CD4-positive, alpha-beta memory T cell (primary cell): ENCODE measurements around the gene IL4. TPM values are rescaled to one million over a fixed set of nuclear protein-coding genes. Genes with fewer than 3 reads are reported as not detected.
"Not testable (repeated sequence)": the region's sequence is repeated elsewhere in the genome, so short reads cannot be mapped to it uniquely, and the experiment has no call there.

ENCODE experiments used
- CTCF ChIA-PET: fragments of 350-600 bp; sonication (Branson Sonifier 250); formaldehyde crosslinking; loops from one replicate; lab custom pipeline; 2021; ENCODE audit warnings: inconsistent platforms; ENCODE audit not compliant: partially characterized antibody; lab: Charles Lee
- POLR2A ChIA-PET: fragments of 350-600 bp; sonication (Branson Sonifier 250); formaldehyde crosslinking; loops from one replicate; lab custom pipeline; 2021; ENCODE audit not compliant: partially characterized antibody; lab: Charles Lee
- DNase-seq, 5 donors: peaks; one replicate each; pipeline versions ENCODE4 v3.0.0 to v3.0.0-alpha.2; 2020 to 2022; ENCODE audit warnings: mixed read lengths in 1 of 5
- H3K27ac ChIP-seq: one replicate; pipeline ENCODE4 v1.7.0; 2013; ENCODE audit warnings: low read depth, low read length
- H3K27me3 ChIP-seq: 2 replicates; pipeline ENCODE4 v1.7.0; 2013; ENCODE audit warnings: mild to moderate bottlenecking, low read length, moderate library complexity; ENCODE audit not compliant: insufficient read depth
- H3K36me3 ChIP-seq: 2 replicates; pipeline ENCODE4 v1.7.0; 2013; ENCODE audit warnings: mild to moderate bottlenecking, low read length, moderate library complexity; ENCODE audit not compliant: insufficient read depth
- H3K4me1 ChIP-seq: 2 replicates; pipeline ENCODE4 v1.7.0; 2013; ENCODE audit warnings: mild to moderate bottlenecking, low read length, moderate library complexity; ENCODE audit not compliant: insufficient read depth
- H3K4me3 ChIP-seq, 2 donors: one replicate each; pipeline ENCODE4 v1.7.0; 2013; ENCODE audit warnings: low read length in 2 of 2, mild to moderate bottlenecking in 1 of 2
- H3K9me3 ChIP-seq, 2 donors: one replicate each; pipeline ENCODE4 v1.7.0; 2013; ENCODE audit warnings: low read length in 2 of 2, control low read depth in 1 of 2; ENCODE audit not compliant: control insufficient read depth in 1 of 2
- H3K27ac Mint-ChIP-seq, 7 donors: one replicate each; pipeline ENCODE4 v1.8.0; 2020 to 2021; ENCODE audit warnings: mixed read lengths in 7 of 7, mild to moderate bottlenecking in 6 of 7, inconsistent platforms in 3 of 7, moderate library complexity in 3 of 7
- H3K27me3 Mint-ChIP-seq, 2 donors: one replicate each; pipeline ENCODE4 v1.8.0; 2020 to 2021; ENCODE audit warnings: mixed read lengths in 2 of 2
- H3K36me3 Mint-ChIP-seq, 2 donors: one replicate each; pipeline ENCODE4 v1.8.0; 2020 to 2021; ENCODE audit warnings: mixed read lengths in 2 of 2, inconsistent platforms in 1 of 2, mild to moderate bottlenecking in 1 of 2
- H3K4me1 Mint-ChIP-seq, 4 donors: one replicate each; pipeline ENCODE4 v1.8.0; 2020 to 2021; ENCODE audit warnings: mixed read lengths in 4 of 4, mild to moderate bottlenecking in 1 of 4
- H3K4me3 Mint-ChIP-seq, 8 donors: one replicate each; pipeline ENCODE4 v1.8.0; 2020 to 2021; ENCODE audit warnings: mixed read lengths in 8 of 8, mild to moderate bottlenecking in 7 of 8, moderate library complexity in 6 of 8, inconsistent platforms in 3 of 8
- H3K9me3 Mint-ChIP-seq, 8 donors: one replicate each; pipeline ENCODE4 v1.8.0; 2020 to 2021; ENCODE audit warnings: mixed read lengths in 8 of 8, mild to moderate bottlenecking in 5 of 8, inconsistent platforms in 3 of 8, moderate library complexity in 1 of 8
- intact Hi-C: fragments of 100-400 bp; cut with micrococcal nuclease; formaldehyde crosslinking; loops from one replicate; pipeline ENCODE4 v1.15.1; 2023
- polyA plus RNA-seq, 2 donors: library from polyadenylated mRNA; unstranded; fragments of 300-500 nt; fragmentation: Illumina TruSeq; gene quantifications; one replicate each; pipeline ENCODE4 v1.2.3, GENCODE V29; 2021
- total RNA-seq, 2 experiments: library from RNA; stranded (reverse); gene quantifications; one replicate each; pipeline ENCODE4 v1.2.3, GENCODE V29; 2021

Gene IL4
- not detected for total RNA-seq
- polyA plus RNA-seq: not detected

GRCh38 chr5:132673939-132674630 is at the start of gene IL4:
IL4 (plus strand) TSS chr5:132673989; CDS start chr5:132674051, 62 bp downstream.
- peaks cover 1 to 2% of the 10 kb centered on the region in 2 donors for H3K27me3 Mint-ChIP-seq
- Histone ChIP-seq H3K27ac (peak within 1 kb of the TSS; percentile 32), H3K4me1 (peaks cover 12% of the 10 kb centered on the region), H3K9me3 (no peaks in the 10 kb centered on the region), H3K4me3 (no peak within 1 kb of the TSS), H3K27me3 (no peaks in the 10 kb centered on the region), H3K36me3 (no peaks in the 10 kb centered on the region)
- no peak for DNase-seq
- ChIA-PET POLR2A (interaction anchor here (1.1 to 1.4 kb wide), 5 partner anchors 11 to 184 kb away, joined by 3 to 8 read pairs (median 4); partner anchors contain the start of genes CCNI2 and IRF1), CTCF (interaction anchor here (1.3 kb wide), 1 partner anchor 32 kb away, joined by 3 read pairs; no protein-coding TSS in a partner anchor)
- no peaks in the 10 kb centered on the region for H3K36me3 Mint-ChIP-seq
- peaks cover 8 to 29% (median 10%) of the 10 kb centered on the region in 4 donors for H3K4me1 Mint-ChIP-seq
- peak within 1 kb of the TSS; percentile 36 to 82 (median 72) for H3K4me3 Mint-ChIP-seq
- intact Hi-C loops: no loop called here
- no peaks in the 10 kb centered on the region for H3K9me3 Mint-ChIP-seq
- peak within 1 kb of the TSS; percentile 65 to 92 (median 89) for H3K27ac Mint-ChIP-seq

DNA sequence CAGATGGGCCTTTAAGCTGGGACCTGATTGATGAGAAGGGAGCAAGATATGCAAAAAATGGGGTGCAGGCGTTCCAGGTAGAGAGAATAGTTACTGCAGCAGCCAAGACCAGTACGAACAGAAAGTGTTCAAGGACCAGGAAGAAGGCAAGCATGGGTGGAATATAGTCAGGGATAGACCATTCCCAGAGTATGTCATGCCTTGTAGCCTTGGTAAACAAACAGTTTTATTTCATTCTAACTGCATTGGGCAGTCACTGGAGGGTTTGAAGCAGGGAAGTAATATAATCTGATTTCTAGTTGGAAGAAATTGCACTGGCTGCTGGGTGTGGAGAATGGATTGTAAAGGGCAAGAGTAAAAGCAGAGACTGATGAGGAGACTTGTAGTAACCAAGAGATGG is 46.3 kb upstream of the IL4 start:
- H3K27me3 Mint-ChIP-seq: no peaks in the 10 kb centered on the region
- CTCF ChIA-PET: no interaction called here
- no peaks in the 10 kb centered on the region for H3K9me3 ChIP-seq
- POLR2A ChIA-PET: no interaction called here
- H3K27ac ChIP-seq: no peak overlapping the region
- H3K36me3 Mint-ChIP-seq: peaks cover 36 to 41% of the 10 kb centered on the region in 2 donors
- H3K4me3 ChIP-seq: no peak overlapping the region
- no peak for DNase-seq
- H3K36me3 ChIP-seq: no peaks in the 10 kb centered on the region
- intact Hi-C loops: no loop called here
- H3K27ac Mint-ChIP-seq: peak overlapping the region in 2 of 7 donors; percentile 8 to 53
- H3K4me3 Mint-ChIP-seq: no peak overlapping the region
- no peaks in the 10 kb centered on the region for H3K9me3 Mint-ChIP-seq
- H3K4me1 ChIP-seq: peaks cover 7% of the 10 kb centered on the region
- no peaks in the 10 kb centered on the region for H3K27me3 ChIP-seq
- H3K4me1 Mint-ChIP-seq: peaks cover 10 to 22% (median 14%) of the 10 kb centered on the region in 4 donors

- CTCF ChIA-PET: interaction anchor here (2.2 kb wide), 1 partner anchor 102 kb away, joined by 7 read pairs; no protein-coding TSS in a partner anchor
- Mint-ChIP-seq H3K4me1 (peaks cover 10 to 22% (median 14%) of the 10 kb centered on the region in 4 donors), H3K27me3 (no peaks in the 10 kb centered on the region), H3K36me3 (peaks cover 30% of the 10 kb centered on the region in 2 donors), H3K27ac (peak overlapping the region in 2 of 7 donors; percentile 34 to 69), H3K4me3 (no peak overlapping the region), H3K9me3 (no peaks in the 10 kb centered on the region)
- H3K36me3 ChIP-seq: no peaks in the 10 kb centered on the region
- H3K27ac ChIP-seq: no peak overlapping the region
- H3K27me3 ChIP-seq: no peaks in the 10 kb centered on the region
- H3K4me3 ChIP-seq: no peak overlapping the region
- intact Hi-C loops: no loop called here
- H3K9me3 ChIP-seq: no peaks in the 10 kb centered on the region
- H3K4me1 ChIP-seq: peaks cover 7% of the 10 kb centered on the region
- POLR2A ChIA-PET: no interaction called here
- no peak for DNase-seq
Measured at GRCh38 chr5:132628814-132629213, 45.0 kb upstream of the IL4 start.

- Mint-ChIP-seq H3K4me3 (peak overlapping the region in 2 of 8 donors; percentile 2 to 18), H3K27ac (peak overlapping the region; percentile 34 to 69 (median 61)), H3K36me3 (peaks cover 26 to 36% of the 10 kb centered on the region in 2 donors), H3K9me3 (no peaks in the 10 kb centered on the region), H3K4me1 (peaks cover 10 to 22% (median 14%) of the 10 kb centered on the region in 4 donors), H3K27me3 (no peaks in the 10 kb centered on the region)
- ChIA-PET POLR2A (no interaction called here), CTCF (interaction anchor here (1.0 to 2.3 kb wide), 3 partner anchors 10 to 191 kb away, joined by 4 to 7 read pairs (median 7); no protein-coding TSS in a partner anchor)
- Histone ChIP-seq H3K36me3 (no peaks in the 10 kb centered on the region), H3K4me1 (peaks cover 7% of the 10 kb centered on the region), H3K27ac (no peak overlapping the region), H3K27me3 (no peaks in the 10 kb centered on the region), H3K4me3 (no peak overlapping the region), H3K9me3 (no peaks in the 10 kb centered on the region)
- DNase-seq: peak in 2 of 5 donors; percentile 5 to 8
- intact Hi-C loops: no loop called here
Measured at GRCh38 chr5:132629230-132629944, 44.4 kb upstream of the IL4 start.

GRCh38 chr5:132633587-132633986 is 40.2 kb upstream of the IL4 start:
- peaks cover 10 to 20% (median 16%) of the 10 kb centered on the region in 4 donors for H3K4me1 Mint-ChIP-seq
- H3K27ac ChIP-seq, H3K27ac Mint-ChIP-seq, H3K27me3 Mint-ChIP-seq, H3K27me3 ChIP-seq, DNase-seq, H3K4me3 ChIP-seq, intact Hi-C loops, H3K9me3 Mint-ChIP-seq, POLR2A ChIA-PET, H3K4me3 Mint-ChIP-seq, H3K9me3 ChIP-seq, H3K4me1 ChIP-seq: not testable (repeated sequence)
- H3K36me3 Mint-ChIP-seq: peaks cover 41 to 50% of the 10 kb centered on the region in 2 donors
- peaks cover 10% of the 10 kb centered on the region for H3K36me3 ChIP-seq
- CTCF ChIA-PET: interaction anchor here (1.2 to 2.0 kb wide), 2 partner anchors 21 to 187 kb away, joined by 3 to 5 read pairs; no protein-coding TSS in a partner anchor

- H3K27me3 ChIP-seq: no peaks in the 10 kb centered on the region
- CTCF ChIA-PET: no interaction called here
- Mint-ChIP-seq H3K27ac (peak overlapping the region in 1 of 7 donors; percentile 79), H3K36me3 (peaks cover 50 to 51% of the 10 kb centered on the region in 2 donors), H3K9me3 (no peaks in the 10 kb centered on the region), H3K4me3 (no peak overlapping the region), H3K27me3 (no peaks in the 10 kb centered on the region), H3K4me1 (peaks cover 3 to 10% (median 8%) of the 10 kb centered on the region in 4 donors)
- no peaks in the 10 kb centered on the region for H3K4me1 ChIP-seq
- H3K27ac ChIP-seq: no peak overlapping the region
- no peak overlapping the region for H3K4me3 ChIP-seq
- no peaks in the 10 kb centered on the region for H3K9me3 ChIP-seq
- DNase-seq: peak in 1 of 5 donors; percentile 4
- POLR2A ChIA-PET: no interaction called here
- H3K36me3 ChIP-seq: peaks cover 26% of the 10 kb centered on the region
- intact Hi-C loops: no loop called here
Measured at GRCh38 chr5:132635873-132636272, 37.9 kb upstream of the IL4 start.

GRCh38 chr5:132637241-132637640 is 36.5 kb upstream of the IL4 start:
- no peaks in the 10 kb centered on the region for H3K4me1 ChIP-seq
- H3K27me3 ChIP-seq: no peaks in the 10 kb centered on the region
- intact Hi-C loops: no loop called here
- no peaks in the 10 kb centered on the region for H3K9me3 Mint-ChIP-seq
- no peak overlapping the region for H3K27ac ChIP-seq
- peaks cover 3 to 9% (median 6%) of the 10 kb centered on the region in 4 donors for H3K4me1 Mint-ChIP-seq
- no peak overlapping the region for H3K4me3 ChIP-seq
- POLR2A ChIA-PET: no interaction called here
- no peak for DNase-seq
- H3K36me3 Mint-ChIP-seq: peaks cover 46 to 58% of the 10 kb centered on the region in 2 donors
- CTCF ChIA-PET: no interaction called here
- H3K4me3 Mint-ChIP-seq: no peak overlapping the region
- peaks cover 33% of the 10 kb centered on the region for H3K36me3 ChIP-seq
- no peaks in the 10 kb centered on the region for H3K27me3 Mint-ChIP-seq
- H3K9me3 ChIP-seq: no peaks in the 10 kb centered on the region
- peak overlapping the region in 1 of 7 donors; percentile 8 for H3K27ac Mint-ChIP-seq
